ENCODE measurements around the gene PLXNA2.

Gene PLXNA2

DNA sequence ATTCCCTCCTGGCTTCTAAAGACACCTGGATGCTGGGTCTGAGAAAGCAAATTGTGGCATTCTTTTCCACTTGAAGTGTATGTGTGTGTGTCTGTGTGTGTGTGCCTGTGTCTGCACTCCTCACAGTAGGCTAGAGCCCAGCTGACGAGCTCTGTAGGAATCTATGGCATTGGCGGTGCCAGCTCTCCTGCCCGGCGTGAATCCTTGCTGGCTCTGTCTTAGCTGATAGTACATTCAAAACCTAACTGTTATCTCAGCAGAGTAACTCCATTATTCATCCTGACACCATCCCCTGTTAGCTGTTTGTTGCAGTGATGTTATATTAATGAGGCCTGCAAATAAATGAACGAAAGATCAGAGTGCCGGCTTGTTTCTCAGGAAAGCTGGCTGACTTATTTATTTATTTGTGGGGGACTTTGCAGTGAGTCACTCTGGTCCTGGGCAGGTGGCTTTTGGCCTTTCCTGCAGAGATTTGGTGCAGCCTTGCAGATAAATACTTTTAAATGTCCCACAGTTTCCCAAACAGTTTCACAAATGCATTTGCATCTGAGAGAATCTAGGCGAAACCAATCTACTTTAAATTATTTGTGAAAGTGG is 172.7 kb downstream of the PLXNA2 start:
- DNase-seq (ENCODE audit: low read depth, low spot score) = no peak
- H3K4me3 ChIP-seq (ENCODE audit: low read depth, low read length) = no peak overlapping the region
- TF ChIP-seq, protein P1, sequence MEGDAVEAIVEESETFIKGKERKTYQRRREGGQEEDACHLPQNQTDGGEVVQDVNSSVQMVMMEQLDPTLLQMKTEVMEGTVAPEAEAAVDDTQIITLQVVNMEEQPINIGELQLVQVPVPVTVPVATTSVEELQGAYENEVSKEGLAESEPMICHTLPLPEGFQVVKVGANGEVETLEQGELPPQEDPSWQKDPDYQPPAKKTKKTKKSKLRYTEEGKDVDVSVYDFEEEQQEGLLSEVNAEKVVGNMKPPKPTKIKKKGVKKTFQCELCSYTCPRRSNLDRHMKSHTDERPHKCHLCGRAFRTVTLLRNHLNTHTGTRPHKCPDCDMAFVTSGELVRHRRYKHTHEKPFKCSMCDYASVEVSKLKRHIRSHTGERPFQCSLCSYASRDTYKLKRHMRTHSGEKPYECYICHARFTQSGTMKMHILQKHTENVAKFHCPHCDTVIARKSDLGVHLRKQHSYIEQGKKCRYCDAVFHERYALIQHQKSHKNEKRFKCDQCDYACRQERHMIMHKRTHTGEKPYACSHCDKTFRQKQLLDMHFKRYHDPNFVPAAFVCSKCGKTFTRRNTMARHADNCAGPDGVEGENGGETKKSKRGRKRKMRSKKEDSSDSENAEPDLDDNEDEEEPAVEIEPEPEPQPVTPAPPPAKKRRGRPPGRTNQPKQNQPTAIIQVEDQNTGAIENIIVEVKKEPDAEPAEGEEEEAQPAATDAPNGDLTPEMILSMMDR (IDR thresholded peaks at IDR 0.05; ENCODE audit: insufficient read depth, low read length, missing control alignments) = no peak
- ChIA-PET CTCF (interaction anchor here (1.0 to 3.9 kb wide), 7 partner anchors 11 to 174 kb away, joined by 3 to 21 read pairs (median 3); no protein-coding TSS in a partner anchor), POLR2A (no interaction called here)

DNA sequence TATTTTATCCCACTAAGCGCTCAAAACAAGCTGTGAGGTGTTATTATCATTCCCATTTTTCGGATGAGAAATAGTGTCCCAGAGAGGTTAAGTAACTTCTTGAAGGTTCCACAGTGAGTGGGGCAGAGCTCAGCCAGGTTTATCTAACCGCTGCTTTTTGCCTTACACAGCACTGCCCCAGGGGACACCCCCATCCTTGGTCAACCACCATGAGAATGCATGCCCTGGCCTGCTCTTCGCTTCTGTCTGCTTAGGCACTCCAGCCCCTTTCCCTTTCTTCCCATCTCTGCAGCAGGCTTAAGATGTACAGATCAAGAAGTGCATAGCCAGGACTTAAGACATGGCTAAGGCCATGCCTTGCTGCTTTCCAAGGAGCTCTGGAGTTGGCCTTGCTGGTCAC is 174.3 kb downstream of the PLXNA2 start:
- DNase-seq (ENCODE audit: low read depth, low spot score) = no peak
- POLR2A ChIA-PET = no interaction called here
- CTCF ChIA-PET = interaction anchor here (0.9 to 3.9 kb wide), 7 partner anchors 12 to 176 kb away, joined by 3 to 21 read pairs (median 5); partner anchors contain the start of gene PLXNA2
- no peak overlapping the region for H3K4me3 ChIP-seq (ENCODE audit: low read depth, low read length)
- TF ChIP-seq, protein P1 (IDR thresholded peaks at IDR 0.05; ENCODE audit: insufficient read depth, low read length, missing control alignments) = no peak

DNA sequence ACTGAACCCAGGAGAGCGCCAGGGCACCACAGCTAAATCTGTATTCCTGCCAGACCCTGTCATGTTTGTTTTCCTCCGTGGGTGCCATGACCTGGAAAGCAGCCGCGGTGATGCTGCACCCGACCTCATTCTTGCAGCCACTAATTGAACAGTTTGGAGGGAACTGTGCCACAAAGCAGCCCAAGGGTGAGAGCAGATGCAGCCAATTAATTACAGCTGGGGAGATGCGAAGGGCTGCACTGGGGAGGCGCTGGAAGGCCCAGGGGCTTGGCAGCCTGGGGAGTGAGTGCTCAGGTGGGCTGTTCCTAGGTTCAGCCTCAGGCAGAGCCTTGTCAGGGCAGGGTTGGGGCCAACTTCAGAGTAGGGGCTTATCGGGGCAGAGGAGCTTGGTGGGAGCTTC is 174.9 kb downstream of the PLXNA2 start:
- ChIA-PET POLR2A (no interaction called here), CTCF (interaction anchor here (0.9 to 3.9 kb wide), 7 partner anchors 13 to 176 kb away, joined by 3 to 21 read pairs (median 5); partner anchors contain the start of gene PLXNA2)
- DNase-seq (ENCODE audit: low read depth, low spot score) = no peak
- TF ChIP-seq, protein P1 (IDR thresholded peaks at IDR 0.05; ENCODE audit: insufficient read depth, low read length, missing control alignments) = no peak
- no peak overlapping the region for H3K4me3 ChIP-seq (ENCODE audit: low read depth, low read length)

DNA sequence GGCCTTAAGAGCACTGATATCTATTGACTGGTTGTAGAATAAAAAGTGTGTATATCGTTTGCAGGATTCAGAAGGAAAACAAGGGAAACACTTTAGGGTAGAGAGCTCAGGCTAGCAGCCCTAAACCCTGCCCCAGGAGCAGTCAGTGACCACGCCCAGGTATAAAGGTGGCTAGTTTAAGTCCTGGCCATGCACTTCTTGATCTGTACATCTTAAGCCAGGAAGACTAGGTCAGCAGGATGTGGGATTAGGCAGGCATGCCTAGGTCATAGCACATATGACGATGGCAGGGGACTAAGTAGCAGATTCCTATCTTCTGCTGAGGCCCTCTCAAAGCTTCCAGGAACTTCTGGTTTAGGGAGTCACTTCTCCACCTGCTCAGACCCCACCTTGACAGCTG is 175.3 kb downstream of the PLXNA2 start:
- no peak overlapping the region for H3K4me3 ChIP-seq (ENCODE audit: low read depth, low read length)
- TF ChIP-seq, protein P1 (IDR thresholded peaks at IDR 0.05; ENCODE audit: insufficient read depth, low read length, missing control alignments) = no peak
- no peak for DNase-seq (ENCODE audit: low read depth, low spot score)
- ChIA-PET POLR2A (no interaction called here), CTCF (interaction anchor here (0.7 to 3.9 kb wide), 4 partner anchors 25 to 280 kb away, joined by 3 to 16 read pairs (median 6); no protein-coding TSS in a partner anchor)

DNA sequence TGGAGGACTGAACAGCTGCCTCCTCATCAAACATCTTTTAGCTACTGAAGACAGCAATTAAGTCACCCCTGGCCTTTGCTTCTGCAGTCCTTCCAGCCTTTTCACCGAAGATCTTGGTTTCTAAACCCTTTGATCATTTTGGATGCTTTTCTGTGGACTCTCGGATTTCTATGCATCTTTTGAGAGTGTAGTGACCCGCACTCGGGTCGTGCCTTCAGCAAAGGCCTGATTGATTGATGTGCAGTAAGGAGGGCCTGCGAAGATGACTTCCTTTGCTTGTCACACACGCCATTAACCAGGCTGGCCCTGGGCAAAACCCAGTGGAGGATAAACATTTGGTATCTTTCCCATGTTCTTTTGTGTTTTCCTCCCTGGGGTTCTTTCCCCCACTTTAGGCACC is 175.8 kb downstream of the PLXNA2 start:
- DNase-seq (ENCODE audit: low read depth, low spot score) = no peak
- POLR2A ChIA-PET = no interaction called here
- TF ChIP-seq, protein P1 (IDR thresholded peaks at IDR 0.05; ENCODE audit: insufficient read depth, low read length, missing control alignments) = no peak
- no peak overlapping the region for H3K4me3 ChIP-seq (ENCODE audit: low read depth, low read length)
- CTCF ChIA-PET = interaction anchor here (0.7 to 2.5 kb wide), 2 partner anchors 26 to 281 kb away, joined by 3 to 8 read pairs; no protein-coding TSS in a partner anchor

DNA sequence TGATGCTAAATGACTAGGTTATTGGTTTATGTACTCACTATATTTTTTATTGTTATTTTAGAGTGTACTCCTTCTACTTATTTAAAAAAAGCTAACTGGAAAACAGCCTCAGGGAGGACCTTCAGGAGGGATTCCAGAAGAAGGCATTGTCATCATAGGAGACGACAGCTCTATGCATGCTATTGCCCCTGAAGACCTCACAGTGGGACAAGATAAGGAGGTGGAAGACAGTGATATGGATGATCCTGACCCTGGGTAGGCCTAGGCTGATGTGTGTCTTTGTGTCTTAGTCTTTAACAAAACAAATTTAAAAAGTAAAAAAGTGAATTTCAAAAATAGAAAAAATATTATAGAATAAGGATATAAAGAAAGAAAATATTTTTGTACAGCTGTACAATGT is 177.6 kb downstream of the PLXNA2 start:
- ChIA-PET CTCF (interaction anchor here (0.6 to 2.5 kb wide), 5 partner anchors 15 to 646 kb away, joined by 3 to 8 read pairs (median 4); no protein-coding TSS in a partner anchor), POLR2A (interaction anchor here (0.6 kb wide), 1 partner anchor 36 kb away, joined by 3 read pairs; no protein-coding TSS in a partner anchor)
- TF ChIP-seq, protein P1 (IDR thresholded peaks at IDR 0.05; ENCODE audit: insufficient read depth, low read length, missing control alignments) = no peak
- DNase-seq (ENCODE audit: low read depth, low spot score) = no peak
- no peak overlapping the region for H3K4me3 ChIP-seq (ENCODE audit: low read depth, low read length)
